GM19324 (cell line): Measurements from ENCODE around the gene ALKBH7.

Experiments used
- ATAC-seq: cut with Tn5 transposase; IDR thresholded peaks from one replicate; pipeline ENCODE4 v1.9.1; 2021; ENCODE audit warnings: mild to moderate bottlenecking, moderate library complexity; ENCODE audit not compliant: unreplicated experiment, low FRiP score

ALKBH7 gene

GRCh38 chr19:6362351-6362801 is 10.2 kb upstream of the ALKBH7 start:
- no peak for ATAC-seq

DNA sequence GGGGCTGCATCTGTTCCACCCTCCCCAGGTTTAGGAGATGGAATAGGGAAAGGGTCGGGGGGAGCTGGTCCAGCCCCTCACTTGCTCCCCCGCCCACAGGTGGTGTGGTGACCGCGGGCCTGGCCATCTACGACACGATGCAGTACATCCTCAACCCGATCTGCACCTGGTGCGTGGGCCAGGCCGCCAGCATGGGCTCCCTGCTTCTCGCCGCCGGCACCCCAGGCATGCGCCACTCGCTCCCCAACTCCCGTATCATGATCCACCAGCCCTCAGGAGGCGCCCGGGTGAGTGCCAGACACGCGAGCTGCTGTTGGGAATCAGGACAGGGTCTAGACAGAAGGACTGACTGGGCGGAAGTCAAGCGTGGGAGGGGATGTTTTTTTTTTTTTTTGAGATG is 8.2 kb upstream of the ALKBH7 start:
- ATAC-seq = no peak

- ATAC-seq = peak; percentile 57
Measured at GRCh38 chr19:6373096-6373812, 660 bp downstream of the ALKBH7 start.

DNA sequence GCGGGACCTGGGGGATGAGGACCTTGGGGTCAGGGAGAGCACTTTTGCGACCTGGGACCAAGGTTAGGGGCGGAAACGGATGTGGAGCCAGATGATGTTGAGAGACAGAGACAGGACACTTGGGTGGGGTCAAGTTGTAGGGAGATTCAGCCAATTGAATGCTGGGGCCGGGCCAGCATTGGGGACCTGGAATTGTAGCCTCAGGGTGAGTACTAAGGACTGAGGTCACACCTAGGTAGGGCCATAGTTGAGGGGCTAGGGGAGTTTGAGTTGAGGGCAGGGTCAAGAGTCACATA is 1.2 kb downstream of the ALKBH7 start:
- no peak for ATAC-seq

DNA sequence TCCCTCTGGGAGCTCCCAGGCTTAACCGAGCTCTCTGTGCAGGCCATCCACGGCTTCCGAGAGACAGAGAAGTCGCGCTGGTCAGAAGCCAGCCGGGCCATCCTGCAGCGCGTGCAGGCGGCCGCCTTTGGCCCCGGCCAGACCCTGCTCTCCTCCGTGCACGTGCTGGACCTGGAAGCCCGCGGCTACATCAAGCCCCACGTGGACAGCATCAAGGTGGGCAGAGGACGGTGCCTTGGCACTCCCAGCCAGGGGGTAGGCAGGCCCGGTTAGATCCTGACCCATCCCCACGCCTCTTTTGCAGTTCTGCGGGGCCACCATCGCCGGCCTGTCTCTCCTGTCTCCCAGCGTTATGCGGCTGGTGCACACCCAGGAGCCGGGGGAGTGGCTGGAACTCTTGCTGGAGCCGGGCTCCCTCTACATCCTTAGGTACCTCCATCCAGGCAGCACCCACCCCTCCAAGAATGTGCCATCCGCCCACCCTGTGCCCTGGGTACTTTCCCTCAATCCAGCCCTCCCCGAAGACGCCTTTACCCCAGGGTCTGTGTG is 1.6 kb downstream of the ALKBH7 start:
- ATAC-seq = no peak

DNA sequence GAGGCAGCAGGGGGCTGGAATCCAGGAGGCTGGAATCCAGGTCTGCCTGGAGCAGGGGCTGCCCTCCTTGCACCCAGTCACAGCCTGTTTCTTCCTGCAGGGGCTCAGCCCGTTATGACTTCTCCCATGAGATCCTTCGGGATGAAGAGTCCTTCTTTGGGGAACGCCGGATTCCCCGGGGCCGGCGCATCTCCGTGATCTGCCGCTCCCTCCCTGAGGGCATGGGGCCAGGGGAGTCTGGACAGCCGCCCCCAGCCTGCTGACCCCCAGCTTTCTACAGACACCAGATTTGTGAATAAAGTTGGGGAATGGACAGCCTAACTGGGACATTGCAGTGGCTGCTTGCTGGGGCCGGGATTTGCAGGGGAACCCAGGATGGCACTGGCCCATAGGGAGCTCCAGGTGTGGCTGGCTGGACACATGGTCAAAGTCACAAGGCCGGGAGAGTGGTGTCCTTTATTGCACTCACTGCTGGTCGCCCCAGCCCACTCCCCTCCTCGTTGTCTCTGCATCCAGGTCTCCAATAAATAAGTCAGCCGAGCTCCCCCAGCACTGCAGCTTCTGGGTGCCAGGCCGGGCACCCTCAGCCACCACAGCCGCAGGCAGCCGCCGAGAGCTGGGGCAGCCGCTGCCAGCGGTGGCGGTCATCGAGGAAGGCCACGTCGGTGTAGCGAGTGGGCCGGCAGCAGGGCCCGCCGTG is 2.3 kb downstream of the ALKBH7 start:
- ATAC-seq = no peak

- ATAC-seq = no peak
Measured at GRCh38 chr19:6375411-6376010, 2.9 kb downstream of the ALKBH7 start, which contains the start of gene PSPN. PSPN (minus strand) TSS chr19:6375933; CDS start chr19:6375849, 84 bp downstream.

- ATAC-seq = no peak
Measured at GRCh38 chr19:6376512-6377190, 4.1 kb downstream of the ALKBH7 start.

DNA sequence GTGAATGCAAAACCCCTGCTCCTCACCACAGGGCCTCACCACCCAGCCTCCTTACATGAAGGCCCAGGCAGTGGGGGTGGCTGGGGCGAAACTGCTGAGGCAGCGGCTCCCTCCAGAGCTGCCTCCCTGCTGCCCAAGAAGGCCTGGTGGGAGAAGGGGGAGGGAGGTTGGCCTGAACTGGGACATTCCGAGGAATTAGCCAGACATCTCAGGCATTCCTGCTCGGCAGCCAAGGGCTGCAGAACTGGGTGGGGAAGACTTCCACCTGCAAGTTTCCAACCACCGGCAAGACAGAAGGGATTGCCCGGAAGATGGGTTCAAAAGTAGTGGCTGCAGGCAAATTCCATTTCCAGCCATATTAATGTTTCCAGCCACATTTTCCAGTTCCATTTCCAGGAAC is 5.4 kb downstream of the ALKBH7 start:
- no peak for ATAC-seq

DNA sequence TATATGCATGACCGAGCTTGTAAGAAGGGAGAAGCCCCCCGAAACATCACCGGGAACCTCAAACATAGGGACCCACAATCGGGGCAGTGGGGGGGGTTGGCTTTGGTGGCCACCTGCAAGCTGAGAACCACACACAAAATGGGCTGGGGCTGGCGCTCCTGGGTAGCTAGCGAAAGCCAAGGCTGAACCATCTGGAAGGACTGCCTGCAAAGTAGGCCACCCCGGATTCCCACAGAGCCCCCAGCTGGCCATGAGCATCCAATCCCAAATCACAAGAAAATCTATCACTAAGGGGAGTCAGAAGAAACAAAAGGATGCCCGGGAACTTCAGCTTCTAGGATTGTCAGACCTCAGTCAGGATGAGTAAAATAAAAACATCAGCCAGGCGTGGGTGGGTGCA is 5.9 kb downstream of the ALKBH7 start:
- ATAC-seq = no peak

- ATAC-seq = no peak
Measured at GRCh38 chr19:6379744-6380143, 7.2 kb downstream of the ALKBH7 start.

GRCh38 chr19:6381030-6381750 is 8.6 kb downstream of the ALKBH7 start:
- ATAC-seq = no peak

DNA sequence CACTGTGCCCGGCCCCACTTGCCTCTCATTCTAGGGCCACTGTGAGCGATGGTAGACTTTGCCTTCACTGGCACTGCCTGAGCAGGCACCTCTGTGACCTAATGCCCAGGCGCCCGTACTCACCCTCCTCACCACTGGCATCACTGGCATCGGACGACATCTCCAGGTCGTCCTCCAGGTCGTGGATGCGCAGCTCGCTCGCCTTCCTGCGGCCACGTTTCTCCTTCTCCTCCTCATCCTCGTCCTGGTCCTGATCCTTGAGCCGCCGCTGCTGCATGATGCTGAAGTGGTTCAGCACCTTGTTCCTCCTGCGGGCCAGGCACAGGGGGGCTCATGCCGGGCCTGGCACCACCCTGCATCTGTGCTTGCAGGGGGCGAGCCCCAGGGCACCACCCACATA is 10.6 kb downstream of the ALKBH7 start:
- ATAC-seq = no peak

- ATAC-seq = no peak
Measured at GRCh38 chr19:6384381-6384780, 11.8 kb downstream of the ALKBH7 start.

- ATAC-seq = no peak
Measured at GRCh38 chr19:6387372-6387771, 14.8 kb downstream of the ALKBH7 start.

GRCh38 chr19:6392221-6393073 is 19.9 kb downstream of the ALKBH7 start:
- ATAC-seq = no peak

DNA sequence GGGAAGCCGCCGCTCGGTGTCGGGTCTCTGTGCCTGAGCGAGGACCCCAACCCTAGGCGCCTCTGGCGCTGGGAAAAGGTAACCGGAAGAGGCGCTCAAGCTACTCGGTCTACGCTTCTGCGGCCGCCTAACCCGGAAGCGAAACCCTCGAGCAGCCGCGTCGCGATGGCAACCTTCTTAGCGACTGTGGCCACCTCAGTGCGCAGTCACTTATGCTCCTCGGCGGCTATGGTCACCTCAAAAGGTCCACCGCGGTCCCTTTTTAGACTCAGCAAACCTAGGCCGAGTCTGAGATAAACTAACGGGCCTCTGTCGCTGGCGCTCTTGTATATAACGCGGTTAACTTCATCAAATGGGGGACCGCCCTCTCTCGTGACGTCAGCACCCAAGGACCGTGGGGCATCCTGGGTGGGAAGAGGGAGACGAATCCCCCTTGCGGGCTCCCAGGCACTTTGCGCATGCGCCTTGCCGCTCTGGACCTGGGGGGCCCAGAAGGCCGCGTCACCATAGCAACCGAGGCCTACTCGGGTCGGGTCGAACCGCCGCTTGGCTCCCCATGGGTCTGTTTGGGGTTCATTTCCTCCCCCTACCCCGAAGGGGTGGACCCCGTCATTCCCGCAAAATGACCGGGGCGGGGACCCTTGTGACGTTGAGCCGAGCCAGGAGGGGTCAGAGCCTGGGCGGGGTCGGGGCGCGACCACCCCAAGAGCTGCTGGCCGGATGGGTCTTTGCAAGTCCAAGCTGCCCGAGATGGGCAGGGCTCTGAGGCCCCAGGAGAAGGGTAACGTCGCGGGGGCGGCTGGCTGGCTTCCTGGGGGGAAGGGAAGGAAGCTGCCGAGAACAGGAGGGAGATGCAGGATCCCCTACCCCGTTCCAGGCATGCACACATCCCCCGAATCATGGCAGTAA is 20.7 kb downstream of the ALKBH7 start, which contains the start of gene GTF2F1:
Gene GTF2F1 (minus strand): TSS at position 91 of the 909 bp plus-strand sequence. CDS start 169 bp downstream, outside the sequence.
- ATAC-seq = peak; percentile 85

DNA sequence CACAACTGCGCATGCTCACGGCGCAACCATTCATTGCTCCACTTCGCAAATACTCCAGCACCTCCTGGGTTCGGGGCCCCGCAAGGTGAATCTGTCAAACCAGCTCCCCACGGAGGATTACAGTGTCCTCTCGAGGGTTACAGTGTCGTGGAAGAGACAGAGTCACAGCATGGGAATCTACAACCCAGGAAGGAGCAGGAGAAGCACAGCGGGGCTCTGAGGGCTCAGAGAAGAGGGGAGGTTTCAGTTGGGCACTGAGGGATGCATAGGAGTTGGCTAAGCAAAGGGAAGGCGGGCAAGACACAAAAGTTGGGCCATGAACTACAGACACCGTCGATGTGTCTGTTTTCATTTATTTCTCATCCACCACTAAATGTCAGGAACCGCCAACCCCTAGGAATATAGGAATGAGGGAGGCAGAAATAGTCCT is 21.4 kb downstream of the ALKBH7 start:
- no peak for ATAC-seq
